HT1080 (cell line): ENCODE data around the gene LAMB4. TPM values are rescaled to one million over a fixed set of nuclear protein-coding genes. Genes with fewer than 3 reads are reported as not detected.

Source experiments
- DNase-seq: peaks from one replicate; pipeline ENCODE4 v3.0.0-alpha.2; 2015; ENCODE audit warnings: low read depth
- total RNA-seq: library from RNA; depleted of rRNA; stranded (reverse); fragments of >200 nt; shearing (Covaris generic); gene quantifications from 2 replicates; pipeline ENCODE4 v1.2.3, GENCODE V29; 2014

Gene LAMB4
- total RNA-seq, 1 experiment from 2014 or later, result 0.06 TPM

DNA sequence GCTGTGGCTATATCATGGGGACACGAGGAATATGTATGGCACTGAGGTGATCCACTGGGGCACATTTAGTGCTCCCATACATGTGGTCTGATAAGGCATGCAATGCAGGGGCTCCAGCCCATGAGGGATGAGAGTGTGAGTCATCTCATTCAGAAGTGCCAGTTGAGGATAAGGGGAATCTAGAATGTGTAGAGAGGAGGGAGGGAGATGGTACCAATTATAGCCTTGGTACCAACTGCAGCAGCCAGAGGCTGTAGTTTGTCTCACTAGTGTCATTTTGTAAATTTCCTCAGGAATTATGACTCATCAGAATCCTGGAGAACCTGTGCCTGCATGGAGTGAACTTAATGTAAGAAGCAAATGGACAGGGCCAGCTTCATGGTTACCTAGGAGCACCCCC lies 46.2 kb downstream of the LAMB4 start:
- DNase-seq, result peak; percentile 75

- peak; percentile 83 for DNase-seq
Measured at GRCh38 chr7:108079648-108080591, 50.2 kb downstream of the LAMB4 start.

DNA sequence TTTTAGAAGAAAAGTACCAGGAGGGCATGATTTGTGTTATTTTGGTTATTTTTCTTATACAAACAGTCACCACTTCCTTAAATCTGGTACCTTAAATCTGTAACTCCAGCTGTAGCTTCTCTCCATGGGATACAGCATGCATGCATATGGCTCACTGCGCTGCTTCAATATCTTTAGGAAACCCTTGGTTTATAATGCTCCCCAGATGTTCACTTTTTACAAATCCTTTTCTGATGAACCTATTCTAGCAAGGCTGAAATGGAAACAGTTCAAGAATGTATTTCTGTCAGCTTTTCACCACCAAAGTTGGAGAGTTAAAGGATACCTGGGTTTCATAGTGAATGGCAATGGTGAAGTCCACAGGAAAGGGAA lies 50.9 kb downstream of the LAMB4 start:
- no peak for DNase-seq

DNA sequence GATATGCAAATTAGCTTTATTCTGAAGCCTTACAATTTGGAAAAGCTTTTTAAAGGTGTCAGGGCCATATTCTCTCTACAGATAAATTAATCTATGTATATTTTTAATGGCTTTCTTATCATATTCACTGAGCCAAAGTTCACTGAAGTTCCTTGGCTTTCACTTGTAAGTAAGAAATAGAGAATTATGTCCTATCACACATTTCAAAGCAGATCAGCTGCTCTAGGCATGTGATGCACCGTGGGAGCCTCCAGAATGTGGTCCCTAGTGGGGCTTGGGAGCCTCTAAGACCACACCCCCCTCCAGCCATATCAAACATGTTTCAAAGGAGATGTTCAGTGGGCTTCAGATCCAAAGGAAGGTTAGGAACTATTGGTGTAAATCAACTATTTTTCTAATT lies 51.5 kb downstream of the LAMB4 start:
- no peak for DNase-seq

GRCh38 chr7:108078211-108078673 lies 51.9 kb downstream of the LAMB4 start:
- no peak for DNase-seq

DNA sequence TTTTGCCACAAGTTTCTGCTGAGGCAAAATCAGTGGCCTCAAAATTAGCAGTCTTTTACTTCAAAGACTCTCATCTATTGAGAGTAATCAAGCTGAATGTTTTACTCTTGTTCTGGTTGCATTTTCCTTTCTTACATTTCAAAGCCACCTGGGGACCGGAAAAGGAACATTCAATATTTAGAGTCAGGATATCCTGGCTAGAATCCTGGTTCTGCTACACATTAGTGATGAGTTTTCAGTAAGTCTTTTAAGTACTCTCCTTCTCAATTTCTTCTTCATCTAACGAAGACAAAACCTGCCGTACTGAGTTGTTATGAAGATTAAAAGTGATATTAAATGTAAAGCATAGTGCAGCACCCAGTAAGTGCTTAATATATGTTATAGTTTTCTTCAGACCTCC lies 52.5 kb downstream of the LAMB4 start:
- DNase-seq, result no peak

DNA sequence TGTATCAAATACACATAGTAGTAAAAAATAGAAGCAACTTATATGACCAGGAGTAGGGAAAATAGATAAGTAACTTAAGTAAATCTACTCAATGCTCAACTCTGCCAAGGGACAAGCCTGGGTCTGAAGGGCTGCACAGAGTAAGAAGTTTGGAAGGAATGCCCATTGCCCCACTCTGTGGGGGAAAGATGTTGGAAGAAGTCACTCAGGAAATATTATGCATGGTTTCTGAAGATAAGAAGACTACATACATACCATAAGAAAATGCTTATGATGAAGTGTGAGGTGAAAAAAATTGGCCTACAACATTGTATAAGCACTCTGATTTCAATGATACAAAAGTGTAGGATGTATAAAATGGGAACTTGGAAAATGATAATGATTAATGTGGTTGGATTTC lies 54.0 kb downstream of the LAMB4 start:
- DNase-seq, result no peak

DNA sequence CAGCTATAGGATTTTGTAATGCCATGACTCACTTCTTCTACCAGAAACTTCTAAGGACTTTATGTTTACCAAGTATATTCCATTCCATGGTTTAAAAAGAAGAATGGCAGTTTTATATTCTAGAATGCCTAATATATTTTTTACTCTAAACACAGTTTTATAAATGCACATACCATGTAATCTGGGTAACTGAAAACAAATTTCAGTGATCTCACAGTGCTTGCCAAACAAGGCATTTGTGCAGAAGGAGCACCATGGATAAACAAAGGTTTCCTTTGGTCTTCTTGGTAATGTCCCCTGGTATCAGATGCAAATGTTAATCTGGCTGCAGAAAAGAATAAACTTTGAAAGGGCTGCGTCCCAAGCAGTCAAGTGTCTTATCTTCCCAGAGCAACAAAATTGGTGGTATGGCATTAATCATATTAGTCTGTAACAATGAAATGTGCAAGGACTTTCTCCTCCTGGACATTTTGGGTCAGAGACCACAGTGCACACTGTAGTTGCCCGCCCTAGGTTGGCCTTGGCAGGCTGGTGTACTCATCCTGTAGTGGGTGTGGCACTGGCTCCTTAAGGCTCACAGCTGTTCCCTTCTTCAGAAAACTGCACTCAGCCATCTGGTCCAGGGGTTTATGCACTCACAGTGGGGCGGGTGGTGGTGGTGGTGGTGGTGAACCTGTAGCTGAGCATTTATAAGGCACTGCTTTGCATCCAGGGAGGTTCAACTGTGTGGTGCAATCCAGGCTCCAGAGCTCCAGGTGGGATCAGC lies 56.7 kb downstream of the LAMB4 start:
- no peak for DNase-seq

- no peak for DNase-seq
Measured at GRCh38 chr7:108072739-108073138, 57.4 kb downstream of the LAMB4 start.

DNA sequence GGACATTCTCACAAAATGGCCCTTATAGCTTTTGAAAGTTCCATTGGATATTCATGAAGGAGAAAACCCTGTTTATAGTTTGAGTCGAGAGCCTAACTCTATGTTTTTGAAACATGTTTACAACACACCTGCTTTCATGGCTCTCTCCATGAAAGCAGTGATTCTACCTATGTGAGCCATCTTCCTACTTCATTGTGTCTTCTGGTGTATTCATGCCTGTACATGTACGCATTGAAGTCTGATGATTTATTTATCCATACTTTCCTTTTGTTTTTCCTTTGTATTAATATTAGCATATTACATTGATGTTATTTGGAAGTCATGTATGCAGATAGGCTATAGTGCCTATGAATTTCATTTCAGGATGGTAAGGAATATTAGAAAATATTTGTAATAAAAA lies 58.0 kb downstream of the LAMB4 start:
- DNase-seq, result no peak

GRCh38 chr7:108071551-108071950 lies 58.6 kb downstream of the LAMB4 start:
- DNase-seq, result no peak

- no peak for DNase-seq
Measured at GRCh38 chr7:108069646-108070045, 60.5 kb downstream of the LAMB4 start.

- DNase-seq, result no peak
Measured at GRCh38 chr7:108067844-108068243, 62.3 kb downstream of the LAMB4 start.

DNA sequence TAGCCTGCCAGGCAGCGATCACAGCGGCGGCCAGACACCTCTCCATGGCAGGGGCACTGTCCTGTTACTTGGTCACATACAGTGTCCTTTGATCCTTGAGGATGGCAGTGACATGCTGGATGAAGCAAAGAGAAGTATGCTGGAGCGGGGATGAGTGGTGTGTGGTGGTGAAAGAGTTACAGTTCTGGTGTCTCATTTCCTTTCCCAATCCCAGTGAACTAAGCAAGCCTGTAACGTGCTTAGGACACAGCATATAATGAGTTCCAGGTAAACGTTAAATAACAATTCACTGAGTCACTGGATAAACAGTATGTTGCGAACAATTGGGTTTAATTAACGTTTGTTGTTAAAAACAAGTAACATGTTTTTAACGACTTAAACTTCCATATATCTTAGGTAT lies 63.7 kb downstream of the LAMB4 start:
- peak; percentile 53 for DNase-seq

- DNase-seq, result no peak
Measured at GRCh38 chr7:108063520-108063933, 66.6 kb downstream of the LAMB4 start.

DNA sequence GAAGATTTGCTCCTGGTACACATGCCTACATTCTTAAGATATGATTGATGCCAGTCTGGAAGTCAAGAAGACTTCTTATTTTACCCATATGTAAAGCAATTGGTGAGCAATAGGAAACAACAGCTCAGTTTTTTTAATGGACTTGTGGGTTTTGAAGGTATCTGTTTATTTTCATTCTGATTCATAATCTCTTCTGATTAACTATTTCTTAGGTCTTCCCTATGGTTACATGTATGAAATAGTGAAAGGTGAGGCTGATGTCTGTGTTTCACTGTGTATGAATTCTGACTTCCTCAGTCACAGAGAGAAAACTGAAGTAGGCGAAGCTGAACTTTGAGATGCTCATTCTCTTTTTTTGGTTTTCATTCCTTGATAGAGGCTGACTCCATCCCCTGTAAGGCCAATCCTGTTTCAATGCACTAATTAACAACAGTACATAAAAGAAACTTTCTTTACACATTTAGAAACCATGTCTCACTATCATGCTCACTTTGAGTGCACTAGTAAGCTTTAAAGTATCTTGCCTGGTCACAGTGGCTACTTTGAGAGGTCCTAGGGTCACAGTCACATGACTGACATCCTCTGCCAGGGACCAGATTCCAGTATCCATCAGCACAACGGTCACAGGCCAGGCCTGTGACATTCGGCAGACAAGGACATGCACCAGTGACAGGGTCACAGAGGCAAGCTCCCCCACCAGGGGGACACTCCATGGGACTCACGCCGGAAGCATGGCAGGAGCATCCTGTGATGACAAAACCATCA lies 67.7 kb downstream of the LAMB4 start:
- DNase-seq, result peak; percentile 62

GRCh38 chr7:108059526-108059925 lies 70.6 kb downstream of the LAMB4 start:
- no peak for DNase-seq

- DNase-seq, result no peak
Measured at GRCh38 chr7:108057951-108058481, 72.1 kb downstream of the LAMB4 start.

DNA sequence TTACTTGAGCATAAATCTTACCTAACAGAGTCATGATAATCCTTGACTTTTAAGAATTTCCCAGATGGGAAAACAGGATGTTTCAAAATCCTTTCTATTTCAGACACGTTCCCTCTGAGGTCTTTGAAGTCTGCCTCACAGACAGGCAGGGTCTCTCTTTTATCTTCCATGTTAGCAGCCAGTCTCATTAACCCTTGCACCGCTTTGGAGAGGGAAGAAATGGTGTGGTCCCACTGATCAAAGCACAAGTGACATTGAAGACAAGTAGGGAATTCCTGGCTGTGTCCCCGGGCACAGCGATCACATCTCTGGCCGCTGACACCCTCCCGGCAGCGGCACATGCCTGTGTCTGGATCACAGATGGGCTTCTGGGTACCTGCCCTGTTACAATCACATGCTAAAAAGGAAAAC lies 74.5 kb downstream of the LAMB4 start:
- no peak for DNase-seq

DNA sequence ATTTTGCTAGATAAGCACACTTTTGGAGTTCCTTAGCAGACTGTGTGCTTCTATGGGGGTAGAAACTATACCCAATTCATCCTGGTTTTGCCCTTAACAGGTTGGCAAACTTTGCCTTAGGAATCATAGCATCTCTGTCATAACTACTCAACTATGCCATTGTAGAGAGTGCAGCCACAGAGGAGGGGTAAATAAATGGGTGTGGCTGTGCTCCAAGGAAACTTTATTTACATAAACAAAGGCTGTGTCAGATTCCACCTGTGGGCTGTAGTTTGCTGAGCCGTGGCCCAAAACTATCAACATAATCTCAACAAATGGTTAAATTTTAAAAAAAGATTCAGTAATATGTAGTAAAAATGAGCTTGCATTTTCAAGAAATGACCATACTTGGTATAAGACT lies 75.6 kb downstream of the LAMB4 start:
- no peak for DNase-seq

GRCh38 chr7:108053250-108053649 lies 76.9 kb downstream of the LAMB4 start:
- no peak for DNase-seq
